HEK293 (cell line): ENCODE data around the gene SYTL5.

Source experiments
- KLF16 ChIP-seq: fragments of 450-650 bp; formaldehyde crosslinking; IDR thresholded peaks from 2 replicates; pipeline ENCODE4 v1.5.1; 2017; ENCODE audit warnings: missing biosample characterization, missing genetic modification characterization
- ZBTB8A ChIP-seq: fragments of 450-650 bp; formaldehyde crosslinking; IDR thresholded peaks from 2 replicates; pipeline ENCODE4 v1.5.1; 2016; ENCODE audit warnings: missing biosample characterization, missing genetic modification characterization
- ZFP37 ChIP-seq: fragments of 450-650 bp; formaldehyde crosslinking; IDR thresholded peaks from 2 replicates; pipeline ENCODE4 v1.5.1; 2016; ENCODE audit warnings: missing biosample characterization, missing genetic modification characterization
- ZNF146 ChIP-seq: fragments of 450-650 bp; formaldehyde crosslinking; IDR thresholded peaks from 2 replicates; pipeline ENCODE4 v1.5.1; 2016; ENCODE audit warnings: missing biosample characterization, missing genetic modification characterization
- ZNF266 ChIP-seq: fragments of 450-650 bp; formaldehyde crosslinking; IDR thresholded peaks from 2 replicates; pipeline ENCODE4 v1.5.1; 2016; ENCODE audit warnings: missing biosample characterization, missing genetic modification characterization, low read depth
- ZNF274 ChIP-seq, 2 experiments: fragments of 200-500 bp in 1 of 2; fragments of 450-650 bp in 1 of 2; sonication (Bioruptor generic) in 1 of 2; formaldehyde crosslinking in 1 of 2; IDR thresholded peaks; 2 replicates each; pipeline versions ENCODE4 v1.5.1 to v1.6.1; 2014 to 2016; ENCODE audit warnings: borderline replicate concordance in 1 of 2, inconsistent platforms in 1 of 2, low read length in 1 of 2, missing biosample characterization in 1 of 2, missing genetic modification characterization in 1 of 2
- TF ChIP-seq, protein P1 (sequence below): fragments of 450-650 bp; formaldehyde crosslinking; IDR thresholded peaks from 2 replicates; pipeline ENCODE4 v1.5.1; 2016; ENCODE audit warnings: missing biosample characterization, missing genetic modification characterization
- TF ChIP-seq, protein P2 (sequence below): fragments of 450-650 bp; formaldehyde crosslinking; IDR thresholded peaks from 2 replicates; pipeline ENCODE4 v1.5.1; 2017; ENCODE audit warnings: missing biosample characterization, mild to moderate bottlenecking, missing genetic modification characterization, moderate library complexity
- TF ChIP-seq, protein P3 (sequence below): fragments of 450-650 bp; formaldehyde crosslinking; IDR thresholded peaks from 2 replicates; pipeline ENCODE4 v1.5.1; 2016; ENCODE audit warnings: missing biosample characterization, missing genetic modification characterization
- TF ChIP-seq, protein P4 (sequence below): fragments of 450-650 bp; formaldehyde crosslinking; IDR thresholded peaks from 2 replicates; pipeline ENCODE4 v1.5.1; 2016; ENCODE audit warnings: missing biosample characterization, missing genetic modification characterization
- TF ChIP-seq, protein P5 (sequence below): fragments of 450-650 bp; formaldehyde crosslinking; IDR thresholded peaks from 2 replicates; pipeline ENCODE4 v1.5.1; 2016; ENCODE audit warnings: missing biosample characterization, missing genetic modification characterization
- TF ChIP-seq, protein P6 (sequence below): sonication (generic); formaldehyde crosslinking; IDR thresholded peaks from 2 replicates; pipeline ENCODE4 v1.8.1; 2022; ENCODE audit warnings: mild to moderate bottlenecking, moderate library complexity, missing genetic modification reagents
- TF ChIP-seq, protein P7 (sequence below): fragments of 450-650 bp; formaldehyde crosslinking; conservative IDR thresholded peaks from 2 replicates; pipeline ENCODE4 v1.5.1; 2016; ENCODE audit warnings: low read depth, missing biosample characterization, missing genetic modification characterization

DNA sequence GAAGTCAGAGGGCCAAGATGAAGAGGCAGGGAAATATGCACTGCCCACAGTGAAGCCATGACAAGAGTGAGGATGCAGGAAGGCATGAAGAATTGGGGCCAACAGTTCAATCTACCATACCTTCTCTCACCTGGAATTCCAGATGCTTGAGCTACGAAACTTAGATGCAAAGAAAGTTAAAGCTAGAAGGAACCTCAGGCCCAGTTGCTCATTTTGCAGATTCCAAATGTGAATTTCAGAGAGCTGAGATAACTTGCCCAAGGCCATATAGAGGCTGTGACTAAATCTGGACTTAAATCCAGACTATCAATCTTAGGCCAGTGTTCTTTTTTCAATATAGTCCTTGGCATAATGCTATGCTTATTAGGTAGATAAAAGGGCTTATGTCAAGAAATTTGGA lies 121.6 kb downstream of the SYTL5 start:
- TF ChIP-seq ZBTB8A (no peak), ZNF274 (IDR thresholded peaks at IDR 0.05; ENCODE audit: low read length) (no peak), ZNF274 (tag by site-specific recombination; IDR thresholded peaks at IDR 0.05; ENCODE audit: borderline replicate concordance) (no peak), KLF16 (tag by site-specific recombination) (no peak), ZFP37 (tag by site-specific recombination) (no peak), ZNF266 (no peak), ZNF146 (tag by site-specific recombination) (no peak)
- TF ChIP-seq, protein P1, sequence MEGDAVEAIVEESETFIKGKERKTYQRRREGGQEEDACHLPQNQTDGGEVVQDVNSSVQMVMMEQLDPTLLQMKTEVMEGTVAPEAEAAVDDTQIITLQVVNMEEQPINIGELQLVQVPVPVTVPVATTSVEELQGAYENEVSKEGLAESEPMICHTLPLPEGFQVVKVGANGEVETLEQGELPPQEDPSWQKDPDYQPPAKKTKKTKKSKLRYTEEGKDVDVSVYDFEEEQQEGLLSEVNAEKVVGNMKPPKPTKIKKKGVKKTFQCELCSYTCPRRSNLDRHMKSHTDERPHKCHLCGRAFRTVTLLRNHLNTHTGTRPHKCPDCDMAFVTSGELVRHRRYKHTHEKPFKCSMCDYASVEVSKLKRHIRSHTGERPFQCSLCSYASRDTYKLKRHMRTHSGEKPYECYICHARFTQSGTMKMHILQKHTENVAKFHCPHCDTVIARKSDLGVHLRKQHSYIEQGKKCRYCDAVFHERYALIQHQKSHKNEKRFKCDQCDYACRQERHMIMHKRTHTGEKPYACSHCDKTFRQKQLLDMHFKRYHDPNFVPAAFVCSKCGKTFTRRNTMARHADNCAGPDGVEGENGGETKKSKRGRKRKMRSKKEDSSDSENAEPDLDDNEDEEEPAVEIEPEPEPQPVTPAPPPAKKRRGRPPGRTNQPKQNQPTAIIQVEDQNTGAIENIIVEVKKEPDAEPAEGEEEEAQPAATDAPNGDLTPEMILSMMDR = no peak
- TF ChIP-seq, protein P2, sequence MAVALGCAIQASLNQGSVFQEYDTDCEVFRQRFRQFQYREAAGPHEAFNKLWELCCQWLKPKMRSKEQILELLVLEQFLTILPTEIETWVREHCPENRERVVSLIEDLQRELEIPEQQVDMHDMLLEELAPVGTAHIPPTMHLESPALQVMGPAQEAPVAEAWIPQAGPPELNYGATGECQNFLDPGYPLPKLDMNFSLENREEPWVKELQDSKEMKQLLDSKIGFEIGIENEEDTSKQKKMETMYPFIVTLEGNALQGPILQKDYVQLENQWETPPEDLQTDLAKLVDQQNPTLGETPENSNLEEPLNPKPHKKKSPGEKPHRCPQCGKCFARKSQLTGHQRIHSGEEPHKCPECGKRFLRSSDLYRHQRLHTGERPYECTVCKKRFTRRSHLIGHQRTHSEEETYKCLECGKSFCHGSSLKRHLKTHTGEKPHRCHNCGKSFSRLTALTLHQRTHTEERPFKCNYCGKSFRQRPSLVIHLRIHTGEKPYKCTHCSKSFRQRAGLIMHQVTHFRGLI (tag by site-specific recombination) = no peak
- TF ChIP-seq, protein P3, sequence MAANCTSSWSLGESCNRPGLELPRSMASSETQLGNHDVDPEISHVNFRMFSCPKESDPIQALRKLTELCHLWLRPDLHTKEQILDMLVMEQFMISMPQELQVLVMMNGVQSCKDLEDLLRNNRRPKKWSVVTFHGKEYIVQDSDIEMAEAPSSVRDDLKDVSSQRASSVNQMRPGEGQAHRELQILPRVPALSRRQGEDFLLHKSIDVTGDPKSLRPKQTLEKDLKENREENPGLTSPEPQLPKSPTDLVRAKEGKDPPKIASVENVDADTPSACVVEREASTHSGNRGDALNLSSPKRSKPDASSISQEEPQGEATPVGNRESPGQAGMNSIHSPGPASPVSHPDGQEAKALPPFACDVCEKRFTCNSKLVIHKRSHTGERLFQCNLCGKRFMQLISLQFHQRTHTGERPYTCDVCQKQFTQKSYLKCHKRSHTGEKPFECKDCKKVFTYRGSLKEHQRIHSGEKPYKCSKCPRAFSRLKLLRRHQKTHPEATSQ (tag by site-specific recombination) = no peak
- TF ChIP-seq, protein P4, sequence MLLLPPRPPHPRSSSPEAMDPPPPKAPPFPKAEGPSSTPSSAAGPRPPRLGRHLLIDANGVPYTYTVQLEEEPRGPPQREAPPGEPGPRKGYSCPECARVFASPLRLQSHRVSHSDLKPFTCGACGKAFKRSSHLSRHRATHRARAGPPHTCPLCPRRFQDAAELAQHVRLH (tag by site-specific recombination) = no peak
- TF ChIP-seq, protein P5, sequence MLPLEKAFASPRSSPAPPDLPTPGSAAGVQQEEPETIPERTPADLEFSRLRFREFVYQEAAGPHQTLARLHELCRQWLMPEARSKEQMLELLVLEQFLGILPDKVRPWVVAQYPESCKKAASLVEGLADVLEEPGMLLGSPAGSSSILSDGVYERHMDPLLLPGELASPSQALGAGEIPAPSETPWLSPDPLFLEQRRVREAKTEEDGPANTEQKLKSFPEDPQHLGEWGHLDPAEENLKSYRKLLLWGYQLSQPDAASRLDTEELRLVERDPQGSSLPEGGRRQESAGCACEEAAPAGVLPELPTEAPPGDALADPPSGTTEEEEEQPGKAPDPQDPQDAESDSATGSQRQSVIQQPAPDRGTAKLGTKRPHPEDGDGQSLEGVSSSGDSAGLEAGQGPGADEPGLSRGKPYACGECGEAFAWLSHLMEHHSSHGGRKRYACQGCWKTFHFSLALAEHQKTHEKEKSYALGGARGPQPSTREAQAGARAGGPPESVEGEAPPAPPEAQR (tag by site-specific recombination) = no peak
- TF ChIP-seq, protein P6, sequence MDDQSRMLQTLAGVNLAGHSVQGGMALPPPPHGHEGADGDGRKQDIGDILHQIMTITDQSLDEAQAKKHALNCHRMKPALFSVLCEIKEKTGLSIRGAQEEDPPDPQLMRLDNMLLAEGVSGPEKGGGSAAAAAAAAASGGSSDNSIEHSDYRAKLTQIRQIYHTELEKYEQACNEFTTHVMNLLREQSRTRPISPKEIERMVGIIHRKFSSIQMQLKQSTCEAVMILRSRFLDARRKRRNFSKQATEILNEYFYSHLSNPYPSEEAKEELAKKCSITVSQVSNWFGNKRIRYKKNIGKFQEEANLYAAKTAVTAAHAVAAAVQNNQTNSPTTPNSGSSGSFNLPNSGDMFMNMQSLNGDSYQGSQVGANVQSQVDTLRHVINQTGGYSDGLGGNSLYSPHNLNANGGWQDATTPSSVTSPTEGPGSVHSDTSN (CRISPR knock-in tag) = no peak
- TF ChIP-seq, protein P7, sequence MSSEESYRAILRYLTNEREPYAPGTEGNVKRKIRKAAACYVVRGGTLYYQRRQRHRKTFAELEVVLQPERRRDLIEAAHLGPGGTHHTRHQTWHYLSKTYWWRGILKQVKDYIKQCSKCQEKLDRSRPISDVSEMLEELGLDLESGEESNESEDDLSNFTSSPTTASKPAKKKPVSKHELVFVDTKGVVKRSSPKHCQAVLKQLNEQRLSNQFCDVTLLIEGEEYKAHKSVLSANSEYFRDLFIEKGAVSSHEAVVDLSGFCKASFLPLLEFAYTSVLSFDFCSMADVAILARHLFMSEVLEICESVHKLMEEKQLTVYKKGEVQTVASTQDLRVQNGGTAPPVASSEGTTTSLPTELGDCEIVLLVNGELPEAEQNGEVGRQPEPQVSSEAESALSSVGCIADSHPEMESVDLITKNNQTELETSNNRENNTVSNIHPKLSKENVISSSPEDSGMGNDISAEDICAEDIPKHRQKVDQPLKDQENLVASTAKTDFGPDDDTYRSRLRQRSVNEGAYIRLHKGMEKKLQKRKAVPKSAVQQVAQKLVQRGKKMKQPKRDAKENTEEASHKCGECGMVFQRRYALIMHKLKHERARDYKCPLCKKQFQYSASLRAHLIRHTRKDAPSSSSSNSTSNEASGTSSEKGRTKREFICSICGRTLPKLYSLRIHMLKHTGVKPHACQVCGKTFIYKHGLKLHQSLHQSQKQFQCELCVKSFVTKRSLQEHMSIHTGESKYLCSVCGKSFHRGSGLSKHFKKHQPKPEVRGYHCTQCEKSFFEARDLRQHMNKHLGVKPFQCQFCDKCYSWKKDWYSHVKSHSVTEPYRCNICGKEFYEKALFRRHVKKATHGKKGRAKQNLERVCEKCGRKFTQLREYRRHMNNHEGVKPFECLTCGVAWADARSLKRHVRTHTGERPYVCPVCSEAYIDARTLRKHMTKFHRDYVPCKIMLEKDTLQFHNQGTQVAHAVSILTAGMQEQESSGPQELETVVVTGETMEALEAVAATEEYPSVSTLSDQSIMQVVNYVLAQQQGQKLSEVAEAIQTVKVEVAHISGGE (tag by site-specific recombination) = no peak
